GM23248 (cell line): Measurements from ENCODE around the gene SV2A.

Experiments
- EZH2 ChIP-seq: fragments of 200-600 bp; sonication (generic); IDR thresholded peaks from 2 replicates; pipeline ENCODE4 v1.6.1; 2018; ENCODE audit warnings: antibody characterized with exemption, mild to moderate bottlenecking; ENCODE audit not compliant: insufficient read depth, poor library complexity, severe bottlenecking
- EZH2phosphoT487 ChIP-seq: fragments of 200-600 bp; sonication (generic); IDR thresholded peaks from 2 replicates; pipeline ENCODE4 v1.6.1; 2018; ENCODE audit warnings: antibody characterized with exemption, moderate library complexity, mild to moderate bottlenecking, low read depth; ENCODE audit not compliant: insufficient read depth

- TF ChIP-seq EZH2phosphoT487 (no peak), EZH2 (no peak)
These were observed 8.1 kb upstream of the SV2A start for GRCh38 chr1:149925751-149926150.
